Stimulated activated memory B cell treated with anti-CD40 and anti-IgM and Interleukin-4, amounts not matched to agents 10 μg/mL and 1 μg/mL and 100 μg/mL, for 72 hours (primary cell): ENCODE data around the gene MEGF10.

Experiments
- ATAC-seq: fragments of 150-1000 bp; cut with Tn5 transposase; 2 replicates; pipeline ENCODE4 v1.10.0; 2021
- H3K27ac Mint-ChIP-seq: one replicate; pipeline ENCODE4 v1.8.0; 2022; ENCODE audit warnings: mild to moderate bottlenecking, mixed read lengths
- H3K27me3 Mint-ChIP-seq: one replicate; pipeline ENCODE4 v1.8.0; 2022; ENCODE audit warnings: mixed read lengths
- H3K36me3 Mint-ChIP-seq: one replicate; pipeline ENCODE4 v1.8.0; 2022; ENCODE audit warnings: mixed read lengths
- H3K4me1 Mint-ChIP-seq: one replicate; pipeline ENCODE4 v1.8.0; 2022; ENCODE audit warnings: mixed read lengths
- H3K4me3 Mint-ChIP-seq: one replicate; pipeline ENCODE4 v1.8.0; 2022; ENCODE audit warnings: mild to moderate bottlenecking, moderate library complexity, mixed read lengths
- H3K9me3 Mint-ChIP-seq: one replicate; pipeline ENCODE4 v1.8.0; 2022; ENCODE audit warnings: mixed read lengths

MEGF10 gene

DNA sequence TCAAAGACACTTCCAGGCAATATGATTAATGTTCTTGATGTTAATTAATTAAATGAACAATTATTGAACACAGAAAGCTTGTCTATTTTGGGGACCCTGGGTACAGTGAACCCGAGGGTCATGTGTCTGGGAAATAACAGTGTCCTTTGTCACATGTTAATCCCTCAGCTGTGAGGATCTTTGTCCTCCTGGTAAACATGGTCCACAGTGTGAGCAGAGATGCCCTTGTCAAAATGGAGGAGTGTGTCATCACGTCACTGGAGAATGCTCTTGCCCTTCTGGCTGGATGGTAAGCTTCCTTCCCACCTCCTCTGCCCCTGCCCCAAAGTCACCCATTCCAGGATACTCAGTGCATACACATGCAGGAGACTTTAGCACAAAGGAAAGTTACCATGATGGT is 107.9 kb downstream of the MEGF10 start:
- H3K27ac Mint-ChIP-seq, result no peak overlapping the region
- H3K36me3 Mint-ChIP-seq, result no peaks in the 10 kb centered on the region
- no peaks in the 10 kb centered on the region for H3K4me1 Mint-ChIP-seq
- peaks cover 1% of the 10 kb centered on the region for H3K9me3 Mint-ChIP-seq
- no peak for ATAC-seq
- peaks cover 27% of the 10 kb centered on the region for H3K27me3 Mint-ChIP-seq
- H3K4me3 Mint-ChIP-seq, result no peak overlapping the region

DNA sequence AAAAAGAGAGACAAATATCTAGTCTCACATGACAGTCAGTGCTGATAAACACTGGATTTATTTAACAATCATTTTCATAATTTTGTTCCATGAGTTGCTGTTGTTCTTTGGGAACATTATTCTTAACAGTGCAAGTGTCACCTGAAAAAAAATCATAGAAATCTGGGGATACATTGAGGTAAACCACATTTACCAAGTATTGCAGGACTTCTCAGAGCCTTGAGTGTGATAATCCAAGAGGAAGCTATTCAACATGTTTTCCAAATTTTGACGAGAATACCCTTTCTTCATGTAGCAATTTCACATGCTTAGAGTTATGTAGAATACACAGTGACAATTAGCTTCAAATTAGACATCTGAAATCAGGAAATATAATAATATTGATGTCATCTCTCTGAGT is 108.5 kb downstream of the MEGF10 start:
- H3K4me1 Mint-ChIP-seq, result no peaks in the 10 kb centered on the region
- H3K27ac Mint-ChIP-seq, result no peak overlapping the region
- H3K9me3 Mint-ChIP-seq, result peaks cover 3% of the 10 kb centered on the region
- H3K36me3 Mint-ChIP-seq, result no peaks in the 10 kb centered on the region
- H3K27me3 Mint-ChIP-seq, result peaks cover 27% of the 10 kb centered on the region
- no peak overlapping the region for H3K4me3 Mint-ChIP-seq
- ATAC-seq, result no peak

DNA sequence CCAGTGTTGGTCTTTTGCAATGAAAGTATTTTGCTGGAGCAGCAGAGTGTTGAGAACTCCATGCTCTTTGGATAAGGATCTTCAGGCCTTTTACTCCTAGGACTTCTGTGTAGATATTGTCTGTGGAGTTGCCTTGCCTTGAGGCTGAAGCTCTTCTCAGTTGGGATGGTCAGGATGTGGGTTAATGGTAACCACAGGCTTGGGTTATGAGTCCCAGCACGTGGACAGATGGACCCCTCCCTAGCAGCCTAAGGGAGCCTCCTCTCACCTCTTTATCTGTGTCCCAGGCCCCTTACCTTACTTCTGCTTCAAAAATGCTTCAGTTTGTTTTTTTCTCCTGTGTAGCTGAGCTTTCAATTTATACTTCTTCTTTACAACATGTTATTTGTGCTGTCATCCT is 109.9 kb downstream of the MEGF10 start:
- Mint-ChIP-seq H3K27ac (no peak overlapping the region), H3K9me3 (peaks cover 3% of the 10 kb centered on the region), H3K4me3 (no peak overlapping the region), H3K27me3 (peaks cover 19% of the 10 kb centered on the region), H3K4me1 (no peaks in the 10 kb centered on the region), H3K36me3 (no peaks in the 10 kb centered on the region)
- peak; percentile 47 for ATAC-seq

DNA sequence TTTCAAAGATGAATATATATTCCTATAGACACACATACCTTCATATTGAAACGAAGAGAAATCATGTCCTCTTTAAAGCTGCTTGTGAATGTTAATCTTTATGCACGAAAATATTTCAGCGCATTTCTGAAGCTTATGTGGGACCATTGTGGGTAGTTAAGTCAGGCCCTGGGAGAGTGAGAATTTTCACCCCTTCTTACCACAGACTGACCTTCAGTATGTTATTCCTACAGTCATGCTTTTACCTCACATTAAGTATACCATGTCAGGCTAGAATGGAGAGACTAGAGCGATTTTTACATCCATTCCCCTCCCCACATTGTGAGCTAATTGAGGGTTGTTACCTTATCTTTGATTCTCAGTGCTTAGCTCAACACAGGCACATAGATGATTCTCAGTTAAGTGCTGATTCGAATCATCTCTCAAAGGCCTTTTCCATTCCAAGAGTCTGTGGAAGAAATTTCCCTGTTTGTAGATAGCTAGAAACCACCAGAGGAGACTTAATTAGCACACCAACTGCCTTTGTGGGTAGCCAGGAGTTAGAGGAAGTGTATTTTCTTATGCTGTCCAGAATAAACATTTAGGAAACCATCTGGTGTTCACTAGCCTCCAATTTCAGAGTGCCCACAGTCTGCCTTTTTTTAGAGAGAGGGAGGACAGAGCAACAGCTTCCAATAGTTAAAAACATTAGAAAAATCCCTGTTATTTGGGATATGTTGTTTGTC is 110.5 kb downstream of the MEGF10 start:
- peaks cover 3% of the 10 kb centered on the region for H3K9me3 Mint-ChIP-seq
- H3K4me3 Mint-ChIP-seq, result no peak overlapping the region
- no peaks in the 10 kb centered on the region for H3K4me1 Mint-ChIP-seq
- H3K27me3 Mint-ChIP-seq, result peaks cover 18% of the 10 kb centered on the region
- ATAC-seq, result no peak
- H3K36me3 Mint-ChIP-seq, result no peaks in the 10 kb centered on the region
- H3K27ac Mint-ChIP-seq, result no peak overlapping the region

DNA sequence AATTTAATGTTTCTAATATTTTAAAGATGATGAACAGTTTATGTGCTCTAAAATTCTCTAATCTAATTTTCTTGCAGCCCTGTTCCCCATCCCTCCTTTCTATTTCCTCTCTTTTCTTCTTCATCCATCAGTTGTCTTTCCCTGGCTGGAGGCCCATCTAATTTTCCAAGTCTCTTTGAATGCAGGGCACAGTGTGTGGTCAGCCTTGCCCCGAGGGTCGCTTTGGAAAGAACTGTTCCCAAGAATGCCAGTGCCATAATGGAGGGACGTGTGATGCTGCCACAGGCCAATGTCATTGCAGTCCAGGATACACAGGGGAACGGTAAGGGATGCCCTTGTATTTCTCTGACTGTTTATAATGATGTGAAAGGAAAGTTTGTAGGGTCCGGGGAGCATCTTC is 111.8 kb downstream of the MEGF10 start:
- no peak for ATAC-seq
- H3K27me3 Mint-ChIP-seq, result peaks cover 15% of the 10 kb centered on the region
- H3K4me1 Mint-ChIP-seq, result no peaks in the 10 kb centered on the region
- peaks cover 3% of the 10 kb centered on the region for H3K9me3 Mint-ChIP-seq
- no peak overlapping the region for H3K27ac Mint-ChIP-seq
- H3K36me3 Mint-ChIP-seq, result no peaks in the 10 kb centered on the region
- no peak overlapping the region for H3K4me3 Mint-ChIP-seq

DNA sequence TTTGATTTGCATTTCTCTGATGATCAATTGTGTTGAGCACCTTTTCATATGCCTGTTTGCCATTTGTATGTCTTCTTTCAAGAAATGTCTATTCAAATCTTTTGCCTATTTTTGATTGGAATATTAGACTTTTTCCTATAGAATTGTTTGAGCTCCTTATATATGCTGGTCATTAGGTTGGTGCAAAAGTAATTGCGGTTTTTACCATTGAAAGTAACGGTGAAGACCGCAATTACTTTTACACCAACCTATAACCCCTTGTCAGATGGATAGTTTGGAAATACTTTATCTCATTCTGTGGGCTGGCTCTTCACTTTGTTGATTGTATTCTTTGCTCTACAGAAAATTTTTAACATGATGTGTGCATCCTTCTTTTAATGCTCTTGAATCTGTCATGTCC is 113.6 kb downstream of the MEGF10 start:
- Mint-ChIP-seq H3K27ac (no peak overlapping the region), H3K9me3 (peaks cover 3% of the 10 kb centered on the region), H3K4me1 (no peaks in the 10 kb centered on the region), H3K27me3 (peaks cover 15% of the 10 kb centered on the region), H3K4me3 (no peak overlapping the region), H3K36me3 (no peaks in the 10 kb centered on the region)
- no peak for ATAC-seq

DNA sequence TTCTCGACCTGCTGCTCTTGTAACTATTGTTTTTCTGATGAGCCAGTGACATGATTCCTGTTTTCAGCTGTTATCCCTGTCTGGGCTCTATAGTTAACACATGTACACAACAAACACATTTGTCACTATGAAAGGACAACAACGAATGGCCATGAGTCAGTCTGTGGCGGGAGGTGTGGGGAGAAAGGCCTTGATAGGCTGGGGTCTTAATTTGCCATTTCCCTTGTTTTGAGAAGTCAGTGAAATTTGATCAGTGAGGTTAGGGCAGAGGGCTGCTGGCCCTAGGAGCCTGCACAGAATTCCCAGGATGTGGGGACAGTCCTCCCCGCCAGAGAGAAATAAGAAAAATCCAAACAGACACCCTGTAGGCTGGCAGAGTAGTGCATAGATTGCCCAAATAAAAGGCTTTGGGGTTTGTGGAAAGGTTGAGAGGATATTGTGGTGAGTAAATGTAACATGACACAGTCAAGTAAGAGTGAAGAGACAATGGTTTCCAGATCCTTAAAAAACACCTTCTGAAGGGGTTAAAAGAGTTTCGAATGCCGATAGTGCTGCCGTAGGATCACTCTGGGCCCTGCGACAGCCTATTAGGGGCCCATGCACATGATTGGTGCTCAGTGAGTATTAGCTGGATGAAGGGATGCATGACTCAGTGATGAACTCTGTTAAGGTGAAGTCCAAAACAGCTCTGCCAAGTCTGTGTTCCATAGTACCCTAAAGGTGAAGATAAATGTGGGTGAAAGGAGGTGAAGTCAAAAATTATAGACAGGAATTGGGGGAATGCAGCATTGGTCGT is 115.9 kb downstream of the MEGF10 start:
- Mint-ChIP-seq H3K9me3 (peaks cover 3% of the 10 kb centered on the region), H3K4me3 (no peak overlapping the region), H3K4me1 (peaks cover 7% of the 10 kb centered on the region), H3K27ac (no peak overlapping the region), H3K27me3 (peaks cover 15% of the 10 kb centered on the region), H3K36me3 (no peaks in the 10 kb centered on the region)
- no peak for ATAC-seq

DNA sequence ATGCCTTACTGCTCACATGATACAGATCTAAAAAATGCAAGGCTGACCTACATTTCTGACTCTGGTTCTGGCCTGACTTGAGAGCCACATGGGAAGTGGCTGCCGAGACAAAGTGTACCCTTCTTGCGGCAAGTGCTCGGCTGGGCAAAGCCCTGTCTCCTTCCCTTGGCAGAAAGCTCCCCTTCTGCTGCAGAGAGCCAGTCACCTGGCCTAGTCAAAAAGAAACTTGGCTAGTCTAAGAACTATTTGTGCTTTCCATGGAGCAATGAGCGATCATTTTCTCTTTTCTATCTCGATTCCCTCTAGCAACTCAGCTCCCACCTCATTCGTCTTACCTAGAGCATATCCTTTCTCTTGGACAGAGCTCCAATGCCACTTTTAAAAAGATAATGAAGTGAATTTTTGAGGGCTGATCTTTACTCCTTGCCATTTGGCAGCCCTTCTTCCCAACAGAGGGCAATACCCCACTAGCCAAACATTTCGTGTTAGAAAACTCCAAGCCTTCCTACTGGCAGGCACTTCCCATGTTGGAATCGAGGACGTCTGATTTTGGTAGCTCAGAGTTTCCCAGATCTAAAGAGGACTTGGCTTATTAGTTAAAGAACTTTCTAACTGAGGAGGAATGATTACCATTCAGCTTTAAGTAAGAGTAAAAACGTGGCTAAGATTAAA is 118.8 kb downstream of the MEGF10 start:
- Mint-ChIP-seq H3K4me1 (peaks cover 7% of the 10 kb centered on the region), H3K4me3 (no peak overlapping the region), H3K27me3 (peaks cover 15% of the 10 kb centered on the region), H3K27ac (no peak overlapping the region), H3K9me3 (no peaks in the 10 kb centered on the region), H3K36me3 (no peaks in the 10 kb centered on the region)
- no peak for ATAC-seq

DNA sequence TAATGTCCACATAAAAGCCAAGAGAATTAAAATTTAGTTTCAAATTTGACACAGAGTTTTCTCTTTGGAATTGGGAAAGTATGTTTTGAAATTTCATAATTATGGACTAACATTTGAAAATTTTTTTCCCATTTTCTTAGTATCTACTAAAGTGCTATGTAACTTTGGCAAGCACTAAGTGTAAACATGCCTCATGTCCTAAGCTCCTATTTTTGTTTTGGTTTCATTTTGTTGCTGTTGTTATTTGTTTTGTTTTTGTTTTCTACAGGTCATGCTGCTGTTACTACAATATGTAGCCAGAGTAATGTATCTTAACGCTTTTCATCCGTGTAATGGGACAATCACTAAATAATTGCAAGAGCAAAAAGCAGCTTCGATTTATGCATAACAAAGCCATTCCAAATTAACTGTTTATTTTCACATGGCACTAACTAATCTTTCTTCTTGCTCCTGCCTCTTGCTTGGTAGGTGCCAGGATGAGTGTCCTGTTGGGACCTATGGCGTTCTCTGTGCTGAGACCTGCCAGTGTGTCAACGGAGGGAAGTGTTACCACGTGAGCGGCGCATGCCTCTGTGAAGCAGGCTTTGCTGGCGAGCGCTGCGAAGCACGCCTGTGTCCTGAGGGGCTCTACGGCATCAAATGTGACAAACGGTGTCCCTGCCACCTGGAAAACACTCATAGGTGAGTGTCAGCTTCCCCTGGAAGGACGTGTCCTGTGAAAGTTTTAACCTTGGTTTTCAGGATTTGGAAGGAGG is 119.5 kb downstream of the MEGF10 start:
- Mint-ChIP-seq H3K36me3 (no peaks in the 10 kb centered on the region), H3K4me1 (peaks cover 7% of the 10 kb centered on the region), H3K27me3 (peaks cover 15% of the 10 kb centered on the region), H3K9me3 (no peaks in the 10 kb centered on the region), H3K4me3 (no peak overlapping the region), H3K27ac (no peak overlapping the region)
- no peak for ATAC-seq

DNA sequence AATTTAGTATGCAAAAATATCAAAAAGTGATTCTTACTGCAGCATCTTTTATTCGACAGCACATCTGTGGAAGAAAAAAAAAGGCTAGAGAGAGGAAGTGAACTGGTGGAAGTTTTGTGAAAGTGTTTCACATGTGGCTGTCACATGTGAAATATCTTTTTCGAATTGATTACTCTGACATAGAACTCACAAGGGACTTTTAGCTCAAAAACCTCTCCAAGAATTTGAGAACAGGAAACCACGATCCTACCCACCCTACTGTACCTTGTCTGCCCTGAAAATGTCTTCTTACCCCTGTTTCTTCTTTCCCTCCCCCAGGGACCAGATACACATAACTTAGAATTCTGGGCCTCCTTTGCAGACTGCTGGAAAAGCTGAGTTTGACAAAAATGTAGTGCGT is 120.4 kb downstream of the MEGF10 start:
- Mint-ChIP-seq H3K9me3 (no peaks in the 10 kb centered on the region), H3K4me3 (no peak overlapping the region), H3K36me3 (no peaks in the 10 kb centered on the region), H3K27me3 (peaks cover 12% of the 10 kb centered on the region), H3K4me1 (peaks cover 7% of the 10 kb centered on the region), H3K27ac (no peak overlapping the region)
- no peak for ATAC-seq

DNA sequence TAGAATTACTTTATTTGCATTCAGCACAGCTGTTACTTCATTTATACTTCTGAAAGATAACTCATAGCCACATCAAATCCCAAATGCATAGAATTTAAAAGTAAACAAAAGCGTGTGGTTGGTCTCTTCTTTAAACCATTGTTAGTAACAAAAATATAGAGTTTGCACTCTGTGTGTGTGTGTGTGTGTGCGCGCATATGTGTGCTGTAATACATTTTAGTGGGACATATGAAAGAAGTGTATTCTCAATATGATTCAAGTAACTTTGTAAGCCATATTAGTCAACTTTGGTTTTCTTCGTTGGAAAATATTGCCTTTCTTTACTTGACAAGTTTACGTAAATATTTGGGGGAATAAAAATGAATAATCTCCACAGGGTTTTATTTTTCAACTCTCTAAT is 120.8 kb downstream of the MEGF10 start:
- H3K4me1 Mint-ChIP-seq, result peaks cover 7% of the 10 kb centered on the region
- H3K4me3 Mint-ChIP-seq, result no peak overlapping the region
- H3K36me3 Mint-ChIP-seq, result no peaks in the 10 kb centered on the region
- H3K27ac Mint-ChIP-seq, result no peak overlapping the region
- no peak for ATAC-seq
- no peaks in the 10 kb centered on the region for H3K9me3 Mint-ChIP-seq
- peaks cover 7% of the 10 kb centered on the region for H3K27me3 Mint-ChIP-seq

DNA sequence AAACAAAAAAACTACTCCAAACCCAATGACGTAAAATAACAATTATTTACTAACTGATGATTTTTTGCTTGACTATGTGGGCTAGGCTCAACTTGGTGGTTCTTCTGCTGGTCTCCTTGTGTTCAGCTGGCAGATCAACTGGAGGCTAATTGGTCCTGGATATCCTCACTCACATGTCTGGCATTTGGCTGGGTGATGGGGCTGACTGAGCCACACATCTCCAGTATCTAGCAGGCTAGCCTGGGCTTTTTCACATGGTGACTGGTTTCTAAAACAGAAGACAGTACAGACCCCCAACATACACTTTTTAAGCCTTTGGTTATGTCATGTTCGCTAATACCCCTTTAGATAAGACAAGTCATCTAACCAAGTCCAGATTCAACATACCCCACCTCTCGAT is 122.1 kb downstream of the MEGF10 start:
- peaks cover 7% of the 10 kb centered on the region for H3K4me1 Mint-ChIP-seq
- no peak for ATAC-seq

DNA sequence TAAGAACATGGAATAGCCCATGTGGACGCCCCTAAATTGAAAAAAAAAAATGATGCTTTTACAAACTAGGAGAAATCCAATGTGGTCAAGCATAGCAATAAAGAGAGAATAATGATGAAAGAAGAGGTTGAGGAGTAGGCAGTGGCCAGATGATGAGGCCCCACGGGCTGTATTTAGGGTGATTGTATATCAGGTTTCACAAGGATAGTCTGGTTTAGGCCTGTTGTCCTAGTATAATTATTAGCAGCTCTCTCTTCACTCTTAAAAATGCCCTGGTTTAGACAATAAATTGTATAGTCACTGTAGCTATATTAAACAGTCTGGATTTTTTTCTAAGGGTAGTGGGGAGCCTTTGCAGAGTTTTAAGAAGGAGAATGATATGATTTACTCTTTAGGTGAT is 124.4 kb downstream of the MEGF10 start:
- H3K9me3 Mint-ChIP-seq, result no peaks in the 10 kb centered on the region
- no peaks in the 10 kb centered on the region for H3K36me3 Mint-ChIP-seq
- H3K27me3 Mint-ChIP-seq, result no peaks in the 10 kb centered on the region
- H3K4me3 Mint-ChIP-seq, result no peak overlapping the region
- H3K27ac Mint-ChIP-seq, result no peak overlapping the region
- ATAC-seq, result no peak
- H3K4me1 Mint-ChIP-seq, result peaks cover 7% of the 10 kb centered on the region

More for the DNA sequence above, 122.1 kb downstream of the MEGF10 start:
- Mint-ChIP-seq H3K4me3 (no peak overlapping the region), H3K9me3 (no peaks in the 10 kb centered on the region), H3K36me3 (no peaks in the 10 kb centered on the region), H3K27ac (no peak overlapping the region), H3K27me3 (no peaks in the 10 kb centered on the region)

DNA sequence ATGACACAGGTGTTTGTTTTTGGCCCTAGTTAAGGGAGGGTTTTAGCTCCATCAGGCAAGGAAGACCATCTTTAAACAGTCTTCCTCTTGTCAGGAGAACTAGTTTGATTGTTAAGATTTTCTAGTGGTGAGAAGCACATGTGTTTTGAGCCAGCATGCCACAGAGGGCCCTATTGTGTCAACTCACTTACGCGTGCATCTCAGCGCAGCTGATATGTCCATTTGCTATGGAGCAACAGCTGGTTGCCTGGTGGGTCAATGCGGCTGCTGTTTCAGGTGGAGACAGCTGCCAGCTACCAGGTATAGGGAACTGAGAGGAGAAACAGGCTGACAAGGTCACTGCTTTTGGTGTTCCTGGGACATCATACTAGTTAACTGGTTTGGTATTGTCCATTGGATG is 126.3 kb downstream of the MEGF10 start:
- Mint-ChIP-seq H3K36me3 (no peaks in the 10 kb centered on the region), H3K4me3 (no peak overlapping the region), H3K4me1 (no peaks in the 10 kb centered on the region), H3K9me3 (no peaks in the 10 kb centered on the region), H3K27me3 (no peaks in the 10 kb centered on the region), H3K27ac (no peak overlapping the region)
- ATAC-seq, result no peak

DNA sequence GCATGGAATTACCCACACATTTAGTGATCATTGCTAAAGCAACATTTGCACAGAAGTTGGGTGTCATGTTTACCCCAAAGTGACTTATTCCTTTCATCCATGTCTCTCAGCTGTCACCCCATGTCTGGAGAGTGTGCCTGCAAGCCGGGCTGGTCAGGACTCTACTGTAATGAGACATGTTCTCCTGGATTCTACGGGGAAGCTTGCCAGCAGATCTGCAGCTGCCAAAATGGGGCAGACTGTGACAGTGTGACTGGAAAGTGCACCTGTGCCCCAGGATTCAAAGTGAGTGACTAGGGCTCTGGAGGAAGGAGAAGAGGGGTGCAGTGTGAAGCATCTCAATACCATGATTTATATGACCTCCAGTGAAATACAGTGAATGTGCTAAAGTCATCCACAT is 126.9 kb downstream of the MEGF10 start:
- Mint-ChIP-seq H3K4me3 (no peak overlapping the region), H3K9me3 (no peaks in the 10 kb centered on the region), H3K27me3 (no peaks in the 10 kb centered on the region), H3K27ac (no peak overlapping the region), H3K36me3 (no peaks in the 10 kb centered on the region), H3K4me1 (peaks cover under 1% of the 10 kb centered on the region)
- no peak for ATAC-seq
